PC-3 (cell line): ENCODE measurements around the gene TJP3.
"Not testable (repeated sequence)": the region's sequence is repeated elsewhere in the genome, so short reads cannot be mapped to it uniquely, and the experiment has no call there.

Experiments used
- CTCF ChIP-seq: fragments of 300-600 bp; sonication (generic); conservative IDR thresholded peaks from 2 replicates; pipeline ENCODE4 v1.5.1; 2017; ENCODE audit warnings: antibody characterized with exemption, low read depth, mild to moderate bottlenecking, low read length
- EZH2 ChIP-seq: fragments of 300-600 bp; sonication (generic); IDR thresholded peaks from one replicate; pipeline ENCODE4 v1.6.1; 2017; ENCODE audit warnings: antibody characterized with exemption, mild to moderate bottlenecking, low read length; ENCODE audit not compliant: unreplicated experiment
- EZH2phosphoT487 ChIP-seq: fragments of 300-600 bp; sonication (generic); IDR thresholded peaks from 2 replicates; pipeline ENCODE4 v1.6.1; 2018; ENCODE audit warnings: mild to moderate bottlenecking, antibody characterized with exemption, low read length, borderline replicate concordance

- TF ChIP-seq CTCF, EZH2, EZH2phosphoT487: not testable (repeated sequence)
These were observed 49.5 kb downstream of the TJP3 start for GRCh38 chr19:3757705-3758104.
